Activated CD4-positive, alpha-beta T cell treated with anti-CD3 and anti-CD28 coated beads, Interleukin-2, amount 50 U/mL, for 48 hours (primary cell): ENCODE data around the gene CHRM2.

Experiments used
- DNase-seq, 2 experiments: peaks; one replicate each; pipeline ENCODE4 v3.0.0-alpha.2; 2020

CHRM2 gene

GRCh38 chr7:136897676-136898075, 29.2 kb downstream of the CHRM2 start:
- DNase-seq = no peak

GRCh38 chr7:136900005-136900404, 31.6 kb downstream of the CHRM2 start:
- no peak for DNase-seq

GRCh38 chr7:136910771-136911170, 42.3 kb downstream of the CHRM2 start:
- no peak for DNase-seq

DNA sequence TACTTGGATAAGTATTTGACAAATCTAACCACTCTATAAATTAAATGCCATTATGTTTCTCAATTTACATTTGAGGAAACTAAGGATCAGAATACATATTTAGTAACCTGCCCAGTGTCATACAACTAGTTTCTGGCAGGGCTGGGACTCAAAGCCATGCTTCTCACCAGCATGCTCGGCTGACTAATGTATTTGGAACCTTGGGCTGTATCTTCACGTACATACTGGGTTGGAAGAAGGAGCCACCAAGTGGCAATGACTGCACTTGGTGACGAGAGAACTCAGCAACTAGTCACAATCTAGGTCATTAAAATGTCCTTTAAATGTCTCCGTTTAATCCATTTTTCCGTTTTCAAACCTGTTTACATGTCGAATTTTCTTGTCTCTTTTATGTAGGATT, 42.9 kb downstream of the CHRM2 start:
- no peak for DNase-seq

DNA sequence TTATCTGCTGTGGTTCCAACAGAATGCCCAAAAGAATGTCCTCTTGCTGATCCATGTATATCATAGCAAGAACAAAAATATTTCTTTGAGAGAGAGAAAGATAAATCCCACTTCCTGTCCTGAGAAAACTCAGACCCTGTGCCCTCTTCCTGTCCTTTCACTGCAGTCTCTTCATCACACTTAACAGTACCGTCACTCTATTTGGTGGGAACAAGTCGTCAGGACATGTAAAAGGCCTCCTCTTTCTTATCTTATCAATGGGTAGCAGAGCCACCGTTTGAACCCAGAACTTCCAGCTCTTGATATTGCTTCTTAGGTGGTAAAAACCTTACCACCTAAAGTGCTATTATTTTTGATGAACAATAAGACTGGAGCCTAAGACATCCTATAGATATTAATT, 43.9 kb downstream of the CHRM2 start:
- no peak for DNase-seq

DNA sequence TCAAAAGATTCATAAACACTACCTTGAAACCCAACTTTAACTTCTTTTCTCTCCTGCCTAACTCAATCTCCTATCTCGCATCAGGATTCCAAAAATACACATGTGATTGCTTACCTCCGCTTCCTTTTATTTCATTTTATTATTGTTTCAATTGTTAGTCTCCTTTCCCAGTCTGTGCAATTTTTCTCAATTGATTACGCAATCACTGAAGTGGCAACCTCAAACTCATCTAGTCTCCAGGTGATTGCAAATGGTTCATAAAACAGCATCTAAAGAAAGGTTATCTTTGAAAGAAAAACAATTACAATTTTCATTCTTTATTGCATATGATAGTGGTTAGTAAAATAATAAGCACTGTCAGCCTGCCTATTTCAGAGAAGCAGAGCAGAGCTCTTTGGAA, 45.6 kb downstream of the CHRM2 start:
- no peak for DNase-seq

DNA sequence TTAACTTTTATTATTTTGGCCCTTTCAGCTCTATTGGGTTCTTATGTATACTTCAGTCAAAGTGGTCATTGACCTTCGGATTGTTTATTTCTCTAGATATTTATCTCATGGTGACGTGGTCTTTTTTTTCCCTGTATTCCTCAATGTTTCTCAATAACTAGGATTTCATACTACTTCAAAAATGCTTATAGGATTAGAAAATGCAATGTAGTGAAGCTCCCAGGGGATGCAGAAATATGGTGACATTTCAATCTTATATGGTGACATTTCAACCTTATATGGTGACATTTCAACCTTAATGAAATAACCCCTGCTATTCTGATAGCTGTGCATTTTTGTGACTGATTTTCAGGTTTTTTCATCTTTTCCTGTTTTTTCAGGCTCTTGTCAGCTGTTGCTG, 51.4 kb downstream of the CHRM2 start:
- DNase-seq = no peak

GRCh38 chr7:136923111-136923667, 54.7 kb downstream of the CHRM2 start:
- no peak for DNase-seq

- DNase-seq = no peak
These were observed 56.6 kb downstream of the CHRM2 start for GRCh38 chr7:136925044-136925443.

DNA sequence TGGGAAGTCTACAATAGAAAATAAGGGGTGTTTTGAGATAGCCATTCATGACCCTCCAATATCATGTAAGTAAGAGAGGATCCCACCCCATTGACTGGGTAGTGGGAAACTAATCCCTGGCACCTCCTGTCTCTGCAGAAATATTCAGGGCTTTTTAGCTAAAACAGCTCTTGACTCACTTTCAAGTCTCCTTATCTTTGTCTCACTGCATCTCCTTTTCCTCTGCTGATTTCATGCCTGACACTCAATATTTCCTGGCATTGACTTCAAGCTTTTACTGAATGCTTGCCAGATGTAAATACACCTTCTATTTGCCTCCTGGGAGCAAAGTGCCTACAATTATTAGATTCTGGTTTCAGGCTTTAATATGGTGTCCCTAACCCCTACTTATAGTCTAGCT, 57.1 kb downstream of the CHRM2 start:
- no peak for DNase-seq

GRCh38 chr7:136931169-136931867, 62.9 kb downstream of the CHRM2 start:
- no peak for DNase-seq

DNA sequence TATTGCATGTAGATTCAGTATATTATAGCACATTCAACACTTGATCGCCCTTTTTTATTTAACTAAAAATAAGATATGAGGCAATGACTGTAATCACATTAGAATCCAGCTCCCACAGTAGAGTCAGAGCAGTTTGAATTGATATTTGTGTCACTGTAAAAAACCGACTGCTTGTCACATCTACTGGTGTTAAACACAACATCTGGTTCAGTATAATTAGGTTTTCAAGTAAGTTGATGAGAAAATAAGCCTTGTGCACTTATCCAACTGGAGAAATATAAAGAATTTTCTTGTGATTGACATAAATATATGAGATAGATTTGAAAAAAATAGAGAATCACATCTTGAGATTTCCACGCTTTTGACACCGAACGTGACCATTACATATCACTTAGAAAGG, 69.0 kb downstream of the CHRM2 start:
- DNase-seq = no peak

DNA sequence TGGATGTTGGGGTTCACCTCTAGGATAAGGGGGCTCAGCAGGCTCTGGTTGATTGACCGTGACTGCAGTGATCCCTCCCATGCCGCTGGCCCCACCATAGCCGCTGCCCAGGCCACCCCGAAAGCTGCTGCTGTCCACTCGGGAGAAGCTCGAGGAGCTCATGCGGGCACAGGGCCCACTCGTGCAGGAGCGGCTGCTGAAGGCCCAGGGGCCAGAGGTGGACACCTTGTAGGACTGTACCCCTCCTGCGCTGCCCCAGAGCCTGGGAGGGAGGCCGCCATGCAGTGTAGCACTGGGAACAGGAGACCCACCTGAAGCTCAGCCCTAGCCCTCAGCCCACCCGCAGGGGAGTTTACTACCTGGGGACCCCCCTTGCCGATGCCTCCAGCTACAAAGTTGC, 70.0 kb downstream of the CHRM2 start:
- DNase-seq = no peak

GRCh38 chr7:136940122-136940521, 71.7 kb downstream of the CHRM2 start:
- DNase-seq = no peak

GRCh38 chr7:136940917-136941316, 72.5 kb downstream of the CHRM2 start:
- no peak for DNase-seq

DNA sequence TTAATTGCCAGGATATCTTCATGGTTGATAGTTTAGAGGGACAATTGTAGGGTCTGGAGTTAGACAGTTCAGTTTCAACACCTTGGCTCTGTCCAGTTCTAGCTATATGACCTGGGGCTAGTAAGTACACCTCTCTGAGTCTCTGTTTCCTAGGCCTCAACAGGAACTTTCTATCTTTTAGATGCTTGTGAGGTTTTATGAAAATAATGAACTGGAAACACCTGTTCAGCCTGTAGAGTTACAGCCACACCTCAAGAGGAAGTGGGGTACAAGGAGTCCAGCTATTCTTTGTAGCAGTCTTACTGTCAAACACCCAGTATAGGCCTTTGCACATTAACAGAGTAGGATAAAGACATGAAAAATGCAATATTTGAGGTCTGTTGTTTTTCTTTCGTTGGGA, 73.4 kb downstream of the CHRM2 start:
- no peak for DNase-seq

GRCh38 chr7:136942401-136942800, 73.9 kb downstream of the CHRM2 start:
- no peak for DNase-seq

- no peak for DNase-seq
These were observed 74.5 kb downstream of the CHRM2 start for GRCh38 chr7:136942994-136943393.

DNA sequence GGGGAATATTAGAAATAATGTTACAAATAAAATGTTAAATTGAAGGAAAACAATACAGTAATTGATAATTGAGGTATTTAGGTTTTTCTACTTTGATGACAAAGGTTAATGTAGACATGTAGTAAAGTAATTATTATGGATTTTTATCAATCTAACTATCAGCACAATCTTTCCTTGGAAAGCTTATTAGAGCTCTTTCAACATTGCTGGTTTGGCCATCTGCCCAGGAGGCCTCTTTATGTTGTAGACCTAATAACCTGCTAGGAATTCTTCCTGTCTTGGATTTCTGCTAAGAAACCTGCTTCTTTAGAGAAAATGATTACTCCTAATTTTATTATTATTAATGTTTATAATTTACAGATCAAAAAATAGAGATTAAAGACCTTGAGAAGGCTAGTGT, 78.9 kb downstream of the CHRM2 start:
- no peak for DNase-seq

DNA sequence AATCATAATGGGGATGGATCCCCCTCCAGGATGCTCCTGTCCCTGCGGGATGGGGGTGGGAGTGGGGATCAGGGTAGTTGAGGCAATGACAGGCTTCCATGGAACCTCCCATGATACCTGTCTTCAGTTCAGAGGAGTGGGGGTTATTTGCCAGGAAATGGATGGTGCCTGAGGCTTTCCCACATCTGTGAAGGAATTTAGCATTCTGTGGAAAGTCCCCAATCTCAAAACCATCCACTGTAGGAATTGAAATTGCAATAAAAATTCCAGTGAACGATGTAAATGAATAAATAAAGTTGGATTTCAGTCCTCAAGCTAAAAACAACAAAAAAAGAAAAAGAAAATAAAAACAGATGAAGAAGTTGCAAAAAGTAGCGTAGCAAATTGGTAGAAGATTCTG, 81.9 kb downstream of the CHRM2 start:
- no peak for DNase-seq

- no peak for DNase-seq
These were observed 84.9 kb downstream of the CHRM2 start for GRCh38 chr7:136953386-136953785.

- DNase-seq = no peak
These were observed 87.8 kb downstream of the CHRM2 start for GRCh38 chr7:136956232-136956631.

GRCh38 chr7:136956671-136957070, 88.2 kb downstream of the CHRM2 start:
- no peak for DNase-seq

DNA sequence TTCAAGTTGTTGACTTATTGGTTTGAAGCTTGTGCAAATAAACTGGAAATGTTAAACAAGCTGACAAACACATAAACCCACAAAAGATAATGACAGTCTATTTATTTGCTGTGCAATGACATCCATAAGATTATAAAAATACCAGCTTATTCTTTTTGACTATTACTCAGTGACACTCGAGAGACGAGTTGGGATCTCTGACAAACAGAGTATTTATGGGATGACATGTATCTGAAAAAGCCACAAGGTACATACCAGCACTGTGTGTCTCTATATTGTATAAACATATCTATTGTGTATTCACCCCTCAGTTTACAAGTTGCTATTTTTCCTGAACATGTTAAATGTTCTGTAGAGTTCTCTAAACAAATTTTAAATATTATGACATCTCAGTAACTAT, 88.9 kb downstream of the CHRM2 start:
- DNase-seq = no peak

- no peak for DNase-seq
These were observed 89.6 kb downstream of the CHRM2 start for GRCh38 chr7:136958016-136958415.
